GM10266 (cell line): ENCODE measurements around the gene IFNL4.

Experiments
- DNase-seq: peaks from one replicate; pipeline ENCODE4 v3.0.0; 2012; ENCODE audit errors: extremely low spot score
- TF ChIP-seq, protein P1 (sequence below): IDR thresholded peaks from 2 replicates; pipeline ENCODE4 v1.5.1; 2012; ENCODE audit warnings: mild to moderate bottlenecking, low read depth; ENCODE audit not compliant: control insufficient read depth, insufficient read depth; ENCODE audit errors: missing control alignments

IFNL4 gene

GRCh38 chr19:39202998-39203355, 45.7 kb downstream of the IFNL4 start:
- TF ChIP-seq, protein P1, sequence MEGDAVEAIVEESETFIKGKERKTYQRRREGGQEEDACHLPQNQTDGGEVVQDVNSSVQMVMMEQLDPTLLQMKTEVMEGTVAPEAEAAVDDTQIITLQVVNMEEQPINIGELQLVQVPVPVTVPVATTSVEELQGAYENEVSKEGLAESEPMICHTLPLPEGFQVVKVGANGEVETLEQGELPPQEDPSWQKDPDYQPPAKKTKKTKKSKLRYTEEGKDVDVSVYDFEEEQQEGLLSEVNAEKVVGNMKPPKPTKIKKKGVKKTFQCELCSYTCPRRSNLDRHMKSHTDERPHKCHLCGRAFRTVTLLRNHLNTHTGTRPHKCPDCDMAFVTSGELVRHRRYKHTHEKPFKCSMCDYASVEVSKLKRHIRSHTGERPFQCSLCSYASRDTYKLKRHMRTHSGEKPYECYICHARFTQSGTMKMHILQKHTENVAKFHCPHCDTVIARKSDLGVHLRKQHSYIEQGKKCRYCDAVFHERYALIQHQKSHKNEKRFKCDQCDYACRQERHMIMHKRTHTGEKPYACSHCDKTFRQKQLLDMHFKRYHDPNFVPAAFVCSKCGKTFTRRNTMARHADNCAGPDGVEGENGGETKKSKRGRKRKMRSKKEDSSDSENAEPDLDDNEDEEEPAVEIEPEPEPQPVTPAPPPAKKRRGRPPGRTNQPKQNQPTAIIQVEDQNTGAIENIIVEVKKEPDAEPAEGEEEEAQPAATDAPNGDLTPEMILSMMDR: no peak

GRCh38 chr19:39200803-39201115, 47.9 kb downstream of the IFNL4 start:
- DNase-seq: no peak
- TF ChIP-seq, protein P1: no peak

More at GRCh38 chr19:39202998-39203355, 45.7 kb downstream of the IFNL4 start:
- DNase-seq: no peak

DNA sequence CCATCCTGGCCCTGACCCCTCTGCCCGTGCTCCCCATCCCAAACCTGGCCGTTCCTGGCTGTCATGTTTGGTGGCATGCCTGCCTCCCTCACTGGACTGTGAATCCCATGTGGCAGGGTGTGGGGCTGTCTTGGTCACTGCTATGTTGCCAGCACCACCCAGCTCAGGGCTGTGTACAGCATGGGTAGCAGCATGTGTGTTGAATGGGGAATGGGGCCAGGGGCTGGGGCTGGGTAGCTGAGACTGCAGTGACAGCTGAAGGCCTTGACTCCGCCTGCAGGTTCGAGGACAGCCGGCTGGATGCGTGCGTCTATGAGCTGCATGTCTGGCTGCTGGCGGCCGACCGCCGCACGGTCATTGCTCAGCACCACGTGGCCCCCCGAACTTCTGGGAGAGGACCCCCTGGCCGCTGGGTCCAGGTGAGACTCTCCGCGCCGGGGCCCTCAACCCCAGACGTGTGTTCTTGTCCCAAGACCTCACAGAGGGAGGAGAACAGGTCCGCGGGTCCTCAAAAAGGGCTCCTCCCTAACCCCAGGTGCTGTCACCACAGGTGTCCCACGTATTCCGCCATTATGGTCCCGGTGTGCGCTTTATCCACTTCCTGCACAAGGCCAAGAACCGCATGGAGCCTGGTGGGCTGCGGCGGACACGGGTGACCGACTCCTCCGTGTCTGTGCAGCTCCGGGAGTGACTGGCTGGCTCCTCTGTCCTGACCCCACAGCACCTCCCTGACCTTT, 48.4 kb downstream of the IFNL4 start:
- no peak for DNase-seq
- TF ChIP-seq, protein P1: no peak

- TF ChIP-seq, protein P1: no peak
- no peak for DNase-seq
These were observed 49.6 kb downstream of the IFNL4 start for GRCh38 chr19:39199025-39199424.

DNA sequence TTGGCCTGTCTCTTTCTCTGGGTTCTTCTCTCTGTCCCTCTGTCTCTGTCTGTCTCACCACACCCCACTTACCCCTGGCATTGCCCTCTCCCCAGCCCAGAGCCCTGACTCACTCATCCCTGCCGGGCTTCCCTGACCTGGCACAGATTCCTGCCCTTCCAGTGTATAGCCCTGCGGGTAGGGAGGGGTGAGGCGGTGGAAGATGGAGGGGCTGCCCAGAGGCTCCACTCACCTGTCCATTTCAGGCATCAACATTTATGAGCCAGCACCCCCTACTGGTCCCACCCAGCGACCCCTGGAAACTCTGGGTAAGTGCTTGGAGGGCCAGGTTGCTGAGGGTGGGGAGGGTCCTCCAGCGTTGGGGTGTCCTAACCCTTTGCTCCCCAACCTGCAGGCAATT, 50.8 kb downstream of the IFNL4 start:
- TF ChIP-seq, protein P1: no peak
- no peak for DNase-seq

- TF ChIP-seq, protein P1: no peak
- no peak for DNase-seq
These were observed 51.6 kb downstream of the IFNL4 start, which contains the start of gene NCCRP1 for GRCh38 chr19:39196860-39197562. NCCRP1 (plus strand) TSS chr19:39196964; CDS start chr19:39196983, 19 bp downstream.

DNA sequence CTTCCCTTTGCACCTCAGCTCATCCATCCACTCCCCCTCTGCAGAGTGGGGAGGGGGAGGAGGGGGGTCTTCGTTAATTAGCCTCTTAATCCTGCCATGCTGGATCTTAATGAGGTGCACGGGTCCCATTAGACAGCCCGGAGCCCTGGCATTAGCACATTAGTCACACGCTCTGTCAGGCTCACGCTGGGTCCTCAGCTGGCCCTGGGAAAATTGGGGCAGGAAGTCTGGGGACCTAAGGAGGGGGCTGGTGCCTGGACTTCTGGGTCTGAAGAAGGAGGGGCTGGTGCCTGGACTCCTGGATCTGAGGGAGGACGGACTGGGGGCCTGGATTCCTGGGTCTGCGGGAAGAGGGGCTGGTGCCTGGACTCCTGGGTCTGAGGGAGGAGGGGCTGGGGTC, 52.3 kb downstream of the IFNL4 start:
- TF ChIP-seq, protein P1: no peak
- DNase-seq: no peak
